GM21825 (cell line): ENCODE measurements around the gene PCBP3.

Source experiments
- ATAC-seq: cut with Tn5 transposase; IDR thresholded peaks from one replicate; pipeline ENCODE4 v1.9.1; 2021; ENCODE audit warnings: mild to moderate bottlenecking, moderate library complexity; ENCODE audit not compliant: unreplicated experiment

Gene PCBP3

GRCh38 chr21:45900034-45900868, 256.7 kb downstream of the PCBP3 start:
- ATAC-seq: no peak

DNA sequence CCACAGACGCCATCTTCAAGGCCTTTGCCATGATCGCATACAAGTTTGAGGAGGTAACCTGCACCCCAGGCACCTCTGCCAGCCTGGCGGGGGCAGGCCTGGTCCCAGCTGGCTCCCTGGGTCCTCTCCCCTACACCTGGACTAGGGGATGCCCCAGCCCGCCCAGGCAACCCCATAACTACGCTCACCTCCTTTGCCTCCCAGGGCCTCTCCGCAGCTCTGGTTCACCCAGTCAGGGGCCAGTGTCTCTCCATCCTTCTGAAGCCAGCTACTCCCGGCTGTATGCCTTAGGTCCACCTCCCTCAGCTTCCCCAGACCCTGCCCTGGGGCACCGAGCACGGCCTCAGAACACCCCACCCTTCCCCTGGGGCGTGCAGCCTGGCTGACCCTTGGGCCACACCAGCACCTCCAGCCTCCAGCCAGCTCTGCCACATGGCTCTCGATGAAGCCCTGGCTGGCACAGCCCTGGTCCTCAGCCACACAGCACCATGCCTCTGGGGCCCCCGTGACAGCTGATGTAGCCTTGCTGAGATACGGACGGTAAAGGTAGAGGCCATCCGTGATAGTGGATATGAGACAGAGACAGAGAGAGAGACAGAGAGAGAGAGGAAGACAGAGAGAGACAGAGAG, 257.7 kb downstream of the PCBP3 start:
- no peak for ATAC-seq

DNA sequence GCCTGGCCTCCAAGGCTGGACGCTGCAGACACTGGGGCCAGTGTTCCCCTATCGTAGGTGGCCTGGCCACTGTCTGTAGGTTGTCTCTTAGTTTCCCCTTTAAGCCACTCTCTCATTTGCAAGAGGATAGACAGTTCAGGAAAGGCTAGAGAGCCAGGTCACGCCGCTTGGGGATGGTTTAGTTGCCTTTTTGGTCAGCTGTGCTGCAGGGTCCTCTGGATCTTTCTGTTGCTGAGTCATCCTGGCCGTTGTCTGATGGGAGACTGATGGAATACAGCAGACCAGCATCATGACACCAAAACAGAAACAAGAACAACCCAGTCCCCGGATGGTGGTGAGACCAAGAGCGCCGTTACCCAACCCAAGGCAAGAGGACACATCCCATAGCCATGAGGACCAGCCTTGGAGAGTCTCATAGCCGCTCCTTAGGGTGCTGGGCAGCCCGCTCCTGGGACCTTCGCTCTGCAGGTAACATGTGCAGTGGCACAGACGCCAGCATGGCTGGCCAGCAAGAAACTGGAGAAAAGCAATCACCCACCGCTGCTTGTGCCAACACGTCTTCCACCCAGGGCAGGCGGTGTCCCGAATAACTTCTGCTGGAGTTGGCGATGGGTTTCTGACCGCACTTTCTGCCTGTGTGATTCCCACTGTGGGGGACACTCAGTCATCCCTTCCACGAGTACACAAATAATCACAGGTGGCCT, 258.9 kb downstream of the PCBP3 start:
- no peak for ATAC-seq

DNA sequence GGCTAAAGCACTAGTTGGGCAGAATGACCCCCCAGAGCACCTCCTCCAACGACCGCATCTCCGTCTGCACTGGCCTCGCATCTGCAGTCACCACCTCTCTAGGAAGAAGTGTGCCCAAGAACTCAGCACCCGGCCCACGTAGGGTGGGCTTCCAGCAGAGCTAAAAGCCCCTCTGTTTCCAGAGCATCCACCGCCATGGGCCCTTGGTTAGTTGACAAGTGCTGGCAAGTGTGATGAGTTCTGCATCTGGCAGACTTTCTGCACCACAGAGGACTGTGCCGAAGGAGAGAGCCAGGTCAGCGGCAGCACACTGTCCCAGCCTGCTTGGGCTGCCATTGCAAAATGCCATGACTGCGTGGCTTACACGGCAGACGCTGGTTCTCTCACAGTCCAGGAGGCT, 261.7 kb downstream of the PCBP3 start:
- ATAC-seq: no peak

- no peak for ATAC-seq
Measured at GRCh38 chr21:45906196-45906805, 262.8 kb downstream of the PCBP3 start.

- ATAC-seq: no peak
Measured at GRCh38 chr21:45906859-45907258, 263.3 kb downstream of the PCBP3 start.

DNA sequence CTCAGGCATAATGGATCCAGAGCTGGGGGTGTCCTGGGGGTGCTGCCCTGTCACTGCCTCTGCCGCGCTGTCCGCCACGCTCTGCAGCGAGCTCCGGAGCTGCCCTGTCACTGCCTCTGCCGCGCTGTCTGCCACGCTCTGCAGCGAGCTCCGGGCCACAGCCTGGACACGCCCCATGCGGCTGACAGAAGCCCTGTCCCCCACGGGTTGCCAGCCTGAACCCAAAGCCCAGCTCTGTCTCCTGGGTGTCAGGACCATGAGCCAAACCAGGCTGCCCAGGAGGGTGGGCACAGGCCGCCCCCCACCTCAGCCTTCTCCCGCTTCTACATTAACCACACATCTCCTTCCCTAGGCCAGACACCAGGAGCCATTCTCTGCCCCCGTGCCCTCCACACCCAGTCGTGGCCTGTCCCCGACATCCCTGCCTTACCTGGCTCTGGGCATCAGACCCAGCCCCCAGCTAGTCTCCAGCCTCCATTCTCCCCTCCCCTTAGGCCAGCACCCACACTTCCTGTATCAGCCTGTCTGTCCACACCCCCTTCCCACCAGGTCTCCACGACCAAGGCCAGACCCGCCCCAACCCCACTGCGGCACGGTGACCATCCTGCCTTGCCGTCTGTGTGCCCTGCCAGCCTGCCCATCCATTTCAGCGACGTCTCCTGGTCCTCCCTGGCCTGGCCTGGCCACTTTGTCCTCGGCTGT, 265.2 kb downstream of the PCBP3 start:
- no peak for ATAC-seq

- no peak for ATAC-seq
Measured at GRCh38 chr21:45909238-45909988, 265.9 kb downstream of the PCBP3 start.

GRCh38 chr21:45910155-45910547, 266.6 kb downstream of the PCBP3 start:
- ATAC-seq: no peak

DNA sequence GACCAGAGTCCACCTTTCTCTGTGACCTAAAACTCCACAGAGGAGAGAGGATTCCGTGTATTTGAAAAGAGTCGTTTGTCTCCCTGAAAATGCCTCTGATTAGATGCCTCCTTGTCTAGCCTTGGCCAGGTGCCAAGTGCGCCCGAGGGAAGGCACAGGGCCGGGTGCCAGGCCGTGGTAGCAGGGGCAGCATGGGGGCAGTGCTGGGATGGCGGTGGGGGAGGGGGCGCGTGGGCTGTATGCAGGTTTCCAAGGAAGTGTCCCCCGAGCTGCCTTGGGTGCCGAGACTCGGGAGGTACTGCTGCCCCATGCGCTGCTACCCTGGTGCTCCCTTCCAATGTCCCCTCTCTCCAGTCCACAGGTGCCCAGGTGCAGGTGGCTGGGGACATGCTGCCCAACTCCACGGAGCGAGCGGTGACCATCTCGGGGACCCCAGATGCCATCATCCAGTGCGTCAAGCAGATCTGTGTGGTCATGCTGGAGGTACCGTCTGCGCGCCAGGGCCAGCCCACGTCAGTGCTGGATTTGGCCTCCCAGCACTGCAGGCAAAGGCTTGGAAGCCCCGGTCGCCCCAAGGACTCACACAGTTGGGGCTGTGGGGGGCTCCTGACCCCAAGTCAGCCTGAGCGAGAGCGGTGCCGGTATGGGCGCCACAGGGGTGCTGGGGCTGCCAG, 267.2 kb downstream of the PCBP3 start:
- ATAC-seq: no peak

DNA sequence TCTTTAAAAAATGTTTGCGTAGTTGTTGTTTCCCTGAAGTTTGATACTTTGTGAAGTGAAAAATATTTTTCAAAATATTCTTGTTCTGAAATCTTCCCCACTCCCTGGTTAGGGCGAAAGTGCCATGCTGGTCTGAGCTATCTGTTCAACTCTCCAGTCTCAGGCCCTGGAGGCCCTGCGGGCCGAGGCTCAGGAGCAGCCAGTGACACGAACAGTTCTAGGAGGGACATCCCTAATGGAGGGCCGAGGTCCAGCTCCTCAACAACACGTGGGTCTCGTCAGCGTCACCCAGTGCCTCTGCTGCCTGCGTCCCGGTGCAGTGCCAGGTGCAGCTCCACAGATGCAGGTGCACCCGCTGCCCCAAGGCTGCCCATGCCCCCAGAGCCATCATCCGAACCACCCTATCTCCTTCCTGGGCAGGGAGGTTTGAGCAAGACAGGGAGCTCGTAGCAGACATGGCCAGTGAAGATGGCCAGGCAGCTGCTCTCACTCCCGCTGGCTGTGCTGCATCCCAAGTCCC, 268.3 kb downstream of the PCBP3 start:
- ATAC-seq: no peak

DNA sequence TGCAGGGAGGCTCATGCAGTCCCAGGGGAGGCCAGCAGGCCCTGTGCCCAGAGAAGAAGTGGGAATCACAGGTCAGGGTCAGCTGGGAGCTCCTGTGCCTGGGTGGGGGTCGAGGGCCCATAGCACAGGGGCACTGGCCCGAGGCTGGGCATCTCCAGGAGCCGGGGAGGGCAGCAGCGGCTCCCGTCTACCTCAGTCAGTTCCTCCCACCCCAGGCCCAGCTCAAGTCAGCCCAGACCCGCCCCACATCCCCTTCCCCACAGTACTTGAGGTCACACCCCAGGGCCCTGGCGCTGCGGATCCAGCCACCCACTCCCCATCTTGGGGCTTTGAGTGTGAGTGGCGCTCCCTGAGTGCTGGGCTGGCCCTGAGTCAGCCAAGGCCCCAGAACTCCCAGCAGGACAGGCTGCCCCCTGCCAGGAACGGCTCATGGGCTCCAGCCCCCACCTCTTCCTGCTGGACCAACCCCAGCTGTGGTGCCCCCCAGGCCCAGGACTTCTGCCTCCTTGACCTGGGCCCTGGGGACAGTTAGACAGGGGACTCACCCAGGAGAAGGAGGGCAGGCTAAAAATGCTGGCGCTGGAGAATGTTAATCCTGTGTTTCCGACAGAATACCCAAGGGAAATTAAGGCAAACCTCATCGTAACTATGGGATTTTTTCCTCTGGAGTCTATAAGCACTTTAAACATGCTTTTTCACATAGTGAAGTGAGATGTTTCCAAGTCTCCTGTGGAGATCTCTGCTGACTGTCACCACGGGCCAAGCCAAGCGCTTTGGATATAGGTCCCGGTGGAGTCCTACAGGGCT, 269.3 kb downstream of the PCBP3 start:
- no peak for ATAC-seq

- ATAC-seq: no peak
Measured at GRCh38 chr21:45913418-45913765, 269.9 kb downstream of the PCBP3 start.

DNA sequence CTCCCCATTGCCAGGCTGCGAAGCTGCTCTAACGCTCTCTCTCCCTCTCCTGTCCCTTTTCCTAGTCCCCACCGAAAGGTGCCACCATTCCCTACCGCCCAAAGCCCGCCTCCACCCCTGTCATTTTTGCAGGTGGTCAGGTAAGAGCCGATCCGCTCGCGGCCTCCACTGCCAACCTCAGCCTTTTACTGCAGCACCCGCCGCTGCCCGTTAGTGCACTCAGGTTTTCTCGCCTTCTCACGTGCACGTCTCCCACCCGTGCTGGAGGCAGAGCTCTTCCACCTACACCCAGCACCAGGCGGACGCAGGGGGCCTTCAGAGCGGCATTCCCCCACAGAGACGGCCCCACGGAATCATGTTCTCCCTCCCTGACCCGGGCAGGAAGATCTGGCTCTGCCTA, 270.4 kb downstream of the PCBP3 start:
- ATAC-seq: no peak

DNA sequence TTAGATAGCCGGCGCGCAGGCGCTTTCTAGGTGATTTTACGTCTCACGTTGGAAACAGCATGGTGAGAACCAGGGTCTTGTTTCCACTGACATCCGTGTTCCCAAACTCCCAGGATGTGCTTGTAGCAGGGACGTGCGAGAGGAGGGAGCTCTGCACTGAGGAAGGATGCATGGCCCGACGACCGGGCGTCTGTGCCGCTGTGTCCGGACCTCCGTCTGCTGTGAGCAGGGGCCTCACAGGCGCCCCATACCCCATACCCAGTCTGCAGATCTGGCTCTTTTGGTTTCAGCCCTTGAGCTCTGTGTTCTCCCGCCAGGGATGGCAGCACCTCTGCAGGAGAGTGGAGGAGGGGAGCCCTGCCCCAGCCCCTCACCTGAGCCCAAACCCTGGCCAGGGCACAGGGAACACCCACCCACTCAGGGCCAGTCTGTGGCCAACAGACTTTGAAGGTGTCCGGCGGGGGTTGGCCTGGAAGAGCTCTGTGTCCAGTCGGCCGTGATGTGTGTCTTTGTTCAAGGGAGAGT, 270.9 kb downstream of the PCBP3 start:
- no peak for ATAC-seq

GRCh38 chr21:45916011-45916840, 272.7 kb downstream of the PCBP3 start:
- ATAC-seq: no peak

DNA sequence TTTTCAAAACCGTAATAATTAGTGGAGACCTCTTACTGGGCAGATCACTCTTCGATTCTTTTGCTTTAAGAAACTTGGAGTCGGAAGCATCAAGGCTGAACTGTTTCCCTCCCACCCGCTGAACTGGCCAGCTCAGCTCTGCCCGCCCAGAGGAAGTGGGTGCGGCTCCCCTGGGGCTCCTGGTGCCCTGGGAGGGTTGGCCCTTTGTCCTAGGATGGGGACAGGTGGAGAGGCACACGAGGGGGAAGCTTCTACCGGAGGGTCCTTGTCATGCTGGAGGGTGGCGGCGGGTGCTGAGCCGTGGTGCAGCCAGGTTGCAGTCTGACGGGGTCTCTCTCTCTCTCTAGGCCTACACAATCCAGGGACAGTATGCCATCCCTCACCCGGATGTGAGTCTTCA, 273.7 kb downstream of the PCBP3 start:
- no peak for ATAC-seq

DNA sequence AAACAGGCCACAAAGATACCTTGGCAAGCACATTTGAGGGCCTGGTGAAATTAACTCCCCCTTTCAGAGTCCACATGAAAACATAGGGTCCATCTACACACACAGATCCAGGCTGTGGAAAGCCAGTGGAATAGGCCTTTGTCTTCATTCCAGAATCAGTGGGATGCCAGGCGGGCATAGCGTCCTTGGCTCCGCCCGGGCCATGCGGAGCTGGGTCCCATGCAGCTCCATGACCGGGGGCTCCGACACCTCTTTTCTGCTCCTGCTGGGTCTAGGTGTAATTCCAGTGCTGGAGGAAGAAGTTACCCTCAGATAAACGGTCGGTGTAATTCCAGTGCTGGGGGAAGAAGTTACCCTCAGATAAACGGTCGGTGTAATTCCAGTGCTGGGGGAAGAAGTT, 274.5 kb downstream of the PCBP3 start:
- no peak for ATAC-seq
